ENCODE results near the gene AP2A2.

GRCh38 chr11:901452-902061 is 24.1 kb upstream of the AP2A2 start:
- TF ChIP-seq CHD1 (IDR thresholded peaks at IDR 0.05; ENCODE audit: low read depth, low read length) (no peak), CTCF (conservative IDR thresholded peaks at IDR 0.05; ENCODE audit: low read depth, low read length) (no peak)

All from IMR-90 (cell line).